Fibroblast of lung (primary cell): ENCODE results near the gene P3H4. TPM values are rescaled to one million over a fixed set of nuclear protein-coding genes. Genes with fewer than 3 reads are reported as not detected.
"Not testable (repeated sequence)": the region's sequence is repeated elsewhere in the genome, so short reads cannot be mapped to it uniquely, and the experiment has no call there.

Source experiments
- DNase-seq, 2 donors: peaks; one replicate each; pipeline versions ENCODE4 v3.0.0 to v3.0.0-alpha.2; 2010; ENCODE audit warnings: low read depth in 2 of 2
- H2AFZ ChIP-seq: 2 replicates; pipeline ENCODE4 v1.5.1; 2012; ENCODE audit warnings: low read length, control low read depth, inconsistent platforms
- H3K27ac ChIP-seq: 2 replicates; pipeline ENCODE4 v1.5.1; 2011; ENCODE audit warnings: low read length, control low read depth; ENCODE audit not compliant: insufficient read depth
- H3K27me3 ChIP-seq: 2 replicates; pipeline ENCODE4 v1.5.1; 2011; ENCODE audit warnings: mild to moderate bottlenecking, low read length; ENCODE audit not compliant: control insufficient read depth, insufficient read depth
- H3K36me3 ChIP-seq: 2 replicates; pipeline ENCODE4 v1.5.1; 2011; ENCODE audit warnings: low read length; ENCODE audit not compliant: control insufficient read depth, insufficient read depth
- H3K4me1 ChIP-seq: 2 replicates; pipeline ENCODE4 v1.5.1; 2011; ENCODE audit warnings: low read length; ENCODE audit not compliant: control insufficient read depth, insufficient read depth; ENCODE audit errors: extremely low read depth
- H3K4me2 ChIP-seq: 2 replicates; pipeline ENCODE4 v1.5.1; 2011; ENCODE audit warnings: low read length, control low read depth; ENCODE audit not compliant: insufficient read depth; ENCODE audit errors: extremely low read depth
- H3K4me3 ChIP-seq, 4 experiments: fragments of 200-600 bp in 1 of 4; sonication (generic) in 1 of 4; replicated peaks in 1 of 4; 2 replicates each; pipeline ENCODE4 v1.5.1; 2011 to 2016; ENCODE audit warnings: low read length in 4 of 4, low read depth in 3 of 4, mild to moderate bottlenecking in 3 of 4, control low read depth in 2 of 4, inconsistent platforms in 1 of 4, mixed read lengths in 1 of 4; ENCODE audit not compliant: insufficient read depth in 1 of 4; ENCODE audit errors: control extremely low read depth in 1 of 4
- H3K79me2 ChIP-seq: 2 replicates; pipeline ENCODE4 v1.5.1; 2012; ENCODE audit warnings: mild to moderate bottlenecking, low read length, inconsistent platforms; ENCODE audit not compliant: control insufficient read depth, insufficient read depth
- H3K9ac ChIP-seq: 2 replicates; pipeline ENCODE4 v1.5.1; 2011; ENCODE audit warnings: mild to moderate bottlenecking, low read length, control low read depth; ENCODE audit not compliant: insufficient read depth
- H3K9me3 ChIP-seq: 2 replicates; pipeline ENCODE4 v1.5.1; 2012; ENCODE audit warnings: low read depth, low read length; ENCODE audit not compliant: control insufficient read depth, insufficient read depth
- H4K20me1 ChIP-seq: 2 replicates; pipeline ENCODE4 v1.5.1; 2011; ENCODE audit warnings: low read length; ENCODE audit not compliant: control insufficient read depth, insufficient read depth; ENCODE audit errors: extremely low read depth
- EZH2 ChIP-seq: IDR thresholded peaks from 2 replicates; pipeline ENCODE4 v1.5.1; 2012; ENCODE audit warnings: low read length, control low read depth, mild to moderate bottlenecking; ENCODE audit errors: missing control alignments
- polyA plus RNA-seq, 2 donors: library from polyadenylated mRNA; depleted of rRNA in 1 of 2; stranded (reverse) in 1 of 2; unstranded in 1 of 2; fragments of >200 nt; gene quantifications; 2 replicates each; pipeline ENCODE4 v1.2.1, GENCODE V29; 2011 to 2012; ENCODE audit warnings: missing spikeins in 1 of 2
- total RNA-seq: library from RNA; depleted of rRNA; stranded (reverse); fragments of >200 nt; gene quantifications from 2 replicates; pipeline ENCODE4 v1.2.1, GENCODE V29; 2014
- TF ChIP-seq, protein P1 (sequence below), 2 donors: IDR thresholded peaks in 1 of 2; conservative IDR thresholded peaks in 1 of 2; 1 replicate in 1 of 2; 2 replicates in 1 of 2; pipeline ENCODE4 v1.5.1; 2011 to 2012; ENCODE audit warnings: low read length in 2 of 2, control low read depth in 1 of 2, inconsistent platforms in 1 of 2, low read depth in 1 of 2, mild to moderate bottlenecking in 1 of 2

Gene P3H4
- total and polyA plus RNA-seq, 2 donors (not counting 1 experiment from before 2014, with no cell fraction given), result 36.8 to 37.0 TPM

DNA sequence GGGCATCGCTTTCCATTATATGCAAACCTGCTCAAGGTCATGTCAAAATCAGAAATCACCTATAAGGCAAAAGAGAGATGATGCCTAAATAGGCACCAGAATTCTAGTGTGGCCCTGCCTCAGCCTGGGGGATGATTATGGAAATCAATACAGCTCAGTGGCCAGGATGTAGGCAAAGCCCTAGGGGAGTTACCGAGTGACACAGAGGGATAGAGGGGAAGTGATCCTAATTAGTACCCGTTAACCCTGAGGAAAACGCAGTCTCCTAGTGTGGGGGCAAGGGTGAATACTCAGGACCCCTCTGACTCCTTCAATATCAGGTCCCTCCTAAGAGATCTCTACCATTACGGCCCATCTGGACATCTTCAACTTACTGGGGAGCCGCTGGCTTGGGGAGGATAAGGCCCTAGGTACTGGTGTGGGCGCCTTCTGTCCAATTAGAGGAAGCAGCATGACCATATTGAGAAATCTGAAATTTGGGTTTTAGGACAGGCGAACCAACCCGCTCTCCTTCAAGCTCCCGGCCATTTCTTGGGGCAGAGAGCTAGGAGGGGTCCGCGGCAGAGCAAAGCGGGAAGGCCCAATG lies 23.6 kb upstream of the P3H4 start:
- Histone ChIP-seq H3K4me2 (peak overlapping the region; percentile 80), H4K20me1 (no peaks in the 10 kb centered on the region), H3K9me3 (no peaks in the 10 kb centered on the region), H3K27ac (no peak overlapping the region), H2AFZ (no peak overlapping the region), H3K79me2 (no peaks in the 10 kb centered on the region), H3K4me3 (peak overlapping the region; percentile 57 to 82 (median 66)), H3K9ac (peak overlapping the region; percentile 44), H3K36me3 (no peaks in the 10 kb centered on the region), H3K27me3 (no peaks in the 10 kb centered on the region), H3K4me1 (peaks cover 2% of the 10 kb centered on the region)
- peak in 1 of 2 donors; percentile 7 for DNase-seq
- TF ChIP-seq, protein P1, sequence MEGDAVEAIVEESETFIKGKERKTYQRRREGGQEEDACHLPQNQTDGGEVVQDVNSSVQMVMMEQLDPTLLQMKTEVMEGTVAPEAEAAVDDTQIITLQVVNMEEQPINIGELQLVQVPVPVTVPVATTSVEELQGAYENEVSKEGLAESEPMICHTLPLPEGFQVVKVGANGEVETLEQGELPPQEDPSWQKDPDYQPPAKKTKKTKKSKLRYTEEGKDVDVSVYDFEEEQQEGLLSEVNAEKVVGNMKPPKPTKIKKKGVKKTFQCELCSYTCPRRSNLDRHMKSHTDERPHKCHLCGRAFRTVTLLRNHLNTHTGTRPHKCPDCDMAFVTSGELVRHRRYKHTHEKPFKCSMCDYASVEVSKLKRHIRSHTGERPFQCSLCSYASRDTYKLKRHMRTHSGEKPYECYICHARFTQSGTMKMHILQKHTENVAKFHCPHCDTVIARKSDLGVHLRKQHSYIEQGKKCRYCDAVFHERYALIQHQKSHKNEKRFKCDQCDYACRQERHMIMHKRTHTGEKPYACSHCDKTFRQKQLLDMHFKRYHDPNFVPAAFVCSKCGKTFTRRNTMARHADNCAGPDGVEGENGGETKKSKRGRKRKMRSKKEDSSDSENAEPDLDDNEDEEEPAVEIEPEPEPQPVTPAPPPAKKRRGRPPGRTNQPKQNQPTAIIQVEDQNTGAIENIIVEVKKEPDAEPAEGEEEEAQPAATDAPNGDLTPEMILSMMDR (conservative IDR thresholded peaks at IDR 0.05 in 1 of 2, IDR thresholded peaks at IDR 0.05 in 1 of 2; ENCODE audit: low read depth in 1 of 2, low read length in 2 of 2), result no peak
- no peak for TF ChIP-seq EZH2

DNA sequence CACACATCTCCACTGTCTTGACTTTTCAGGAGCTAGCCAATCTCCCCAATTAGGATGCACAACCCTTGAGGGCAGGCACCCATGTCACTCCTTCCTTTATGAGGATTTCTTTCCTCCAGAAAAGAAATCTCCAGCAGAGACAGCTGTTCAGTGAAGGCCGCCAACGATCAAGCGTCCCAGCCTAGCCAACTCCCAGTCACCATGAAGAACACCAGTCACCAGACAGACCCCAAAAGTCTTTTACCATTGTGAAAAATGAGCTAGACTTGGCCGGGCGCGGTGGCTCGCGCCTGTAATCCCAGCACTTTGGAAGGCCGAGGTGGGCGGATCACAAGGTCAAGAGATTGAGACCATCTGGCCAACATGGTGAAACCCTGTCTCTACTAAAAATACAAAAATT lies 18.2 kb upstream of the P3H4 start:
- H3K9me3 ChIP-seq, DNase-seq, H2AFZ ChIP-seq: not testable (repeated sequence)

DNA sequence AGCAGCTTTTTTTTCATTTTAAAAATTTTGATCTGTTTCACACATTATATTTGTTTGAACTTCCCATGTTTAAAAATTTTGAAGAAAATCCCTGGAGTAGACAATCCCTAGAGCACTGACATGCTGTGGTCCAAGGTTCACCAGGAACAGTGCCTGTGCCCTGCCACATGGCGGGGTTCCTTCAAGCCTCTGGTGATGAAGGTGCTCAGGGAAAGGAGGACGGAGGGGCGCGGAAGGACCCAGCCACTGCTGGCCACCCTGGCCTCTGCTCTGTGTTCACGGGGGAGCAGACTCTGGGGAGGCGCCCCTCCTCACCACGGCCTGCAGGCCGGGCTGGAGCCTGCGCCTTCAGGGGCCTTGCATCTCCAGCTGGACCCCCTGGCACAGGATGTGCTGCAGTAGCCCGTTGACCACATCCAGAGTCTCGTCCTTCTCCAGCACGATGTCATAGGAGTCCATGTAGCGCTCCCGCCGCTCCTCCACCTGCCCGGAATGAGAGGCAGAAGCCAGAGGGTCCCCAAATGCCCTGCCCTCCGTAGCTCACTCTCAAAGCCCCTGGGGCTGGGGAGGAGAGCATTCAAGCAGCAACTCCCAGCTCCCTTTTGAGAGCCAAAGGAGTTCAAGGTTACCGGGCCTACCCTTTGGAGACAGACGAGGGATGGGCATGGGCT lies 13.6 kb upstream of the P3H4 start:
- H3K4me2 ChIP-seq, result no peak overlapping the region
- H3K79me2 ChIP-seq, result no peaks in the 10 kb centered on the region
- no peak overlapping the region for H3K4me3 ChIP-seq
- no peak overlapping the region for H3K27ac ChIP-seq
- no peaks in the 10 kb centered on the region for H3K9me3 ChIP-seq
- no peak overlapping the region for H2AFZ ChIP-seq
- no peaks in the 10 kb centered on the region for H3K27me3 ChIP-seq
- H3K9ac ChIP-seq, result no peak overlapping the region
- H4K20me1 ChIP-seq, result no peaks in the 10 kb centered on the region
- H3K4me1 ChIP-seq, result no peaks in the 10 kb centered on the region
- peaks cover 9% of the 10 kb centered on the region for H3K36me3 ChIP-seq
- no peak for DNase-seq
- TF ChIP-seq, protein P1 (conservative IDR thresholded peaks at IDR 0.05 in 1 of 2, IDR thresholded peaks at IDR 0.05 in 1 of 2; ENCODE audit: low read depth in 1 of 2, low read length in 2 of 2), result no peak
- no peak for TF ChIP-seq EZH2

More for the DNA sequence above, 18.2 kb upstream of the P3H4 start:
- H4K20me1 ChIP-seq, H3K4me3 ChIP-seq, H3K27ac ChIP-seq, H3K9ac ChIP-seq, H3K79me2 ChIP-seq, H3K4me1 ChIP-seq, H3K36me3 ChIP-seq, H3K4me2 ChIP-seq, H3K27me3 ChIP-seq: not testable (repeated sequence)
